GM21528 (cell line): ENCODE measurements around the gene GRK1.
A peak's percentile ranks its signal among the peaks of the same experiment; 100 is the strongest.

Experiments
- ATAC-seq: cut with Tn5 transposase; IDR thresholded peaks from one replicate; pipeline ENCODE4 v1.9.1; 2021; ENCODE audit warnings: mild to moderate bottlenecking, moderate library complexity; ENCODE audit not compliant: unreplicated experiment, low FRiP score

The GRK1 gene

GRCh38 chr13:113660066-113660465 lies 7.0 kb upstream of the GRK1 start:
- ATAC-seq = no peak

GRCh38 chr13:113661509-113661908 lies 5.5 kb upstream of the GRK1 start:
- no peak for ATAC-seq

GRCh38 chr13:113663934-113664333 lies 3.1 kb upstream of the GRK1 start:
- ATAC-seq = no peak

- no peak for ATAC-seq
Measured at GRCh38 chr13:113664751-113665596, 2.0 kb upstream of the GRK1 start.

GRCh38 chr13:113665597-113666328 lies 1.3 kb upstream of the GRK1 start:
- ATAC-seq = no peak

GRCh38 chr13:113666329-113666670 lies 719 bp upstream of the GRK1 start:
- no peak for ATAC-seq

GRCh38 chr13:113667771-113668490 lies 912 bp downstream of the GRK1 start:
- ATAC-seq = no peak

- no peak for ATAC-seq
Measured at GRCh38 chr13:113668491-113668971, 1.5 kb downstream of the GRK1 start.

GRCh38 chr13:113669231-113669754 lies 2.3 kb downstream of the GRK1 start:
- no peak for ATAC-seq

- ATAC-seq = no peak
Measured at GRCh38 chr13:113669755-113670341, 2.8 kb downstream of the GRK1 start.

- no peak for ATAC-seq
Measured at GRCh38 chr13:113670541-113670940, 3.5 kb downstream of the GRK1 start.

- ATAC-seq = no peak
Measured at GRCh38 chr13:113671066-113672001, 4.3 kb downstream of the GRK1 start.

- ATAC-seq = no peak
Measured at GRCh38 chr13:113672002-113672651, 5.1 kb downstream of the GRK1 start.

- no peak for ATAC-seq
Measured at GRCh38 chr13:113722921-113723320, 55.9 kb downstream of the GRK1 start.

- ATAC-seq = no peak
Measured at GRCh38 chr13:113723410-113724015, 56.5 kb downstream of the GRK1 start.

GRCh38 chr13:113724016-113724758 lies 57.2 kb downstream of the GRK1 start:
- no peak for ATAC-seq

- peak; percentile 92 for ATAC-seq
Measured at GRCh38 chr13:113724780-113725315, 57.8 kb downstream of the GRK1 start.
